Articular chondrocyte of knee joint (primary cell): ENCODE data around the gene HS3ST5. TPM values are rescaled to one million over a fixed set of nuclear protein-coding genes. Genes with fewer than 3 reads are reported as not detected.

ENCODE experiments used
- small RNA-seq: library from RNA; depleted of rRNA; stranded (forward); fragments of <200 nt; gene quantifications from one replicate; pipeline ENCODE3, GENCODE V24; 2012
- total RNA-seq: library from RNA; depleted of rRNA; stranded (reverse); fragments of >200 nt; gene quantifications from 2 replicates; pipeline ENCODE4 v1.2.3, GENCODE V29; 2012

The HS3ST5 gene
- not detected in 2 replicates for total RNA-seq

GRCh38 chr6:114342826-114343781 lies at the start of gene HS3ST5:
HS3ST5 (minus strand) TSS chr6:114343023; CDS start chr6:114062845, 280,178 bp downstream.

Small RNA genes lying within 50 kb of the gene (small RNA-seq; reads per million reads assigned to genes)
- gene RNA5SP213, result not detected
